WTC11 (cell line): ENCODE data around the gene GNAL. TPM values are rescaled to one million over a fixed set of nuclear protein-coding genes. Genes with fewer than 3 reads are reported as not detected.
A peak's percentile ranks its signal among the peaks of the same experiment; 100 is the strongest.

ENCODE experiments used
- ATAC-seq: fragments of 200-7000 bp; cut with Tn5 transposase; 2 replicates; pipeline ENCODE4 v1.10.0; 2021; ENCODE audit warnings: mild to moderate bottlenecking, moderate library complexity
- CTCF ChIA-PET: fragments of 300-600 bp; sonication (Branson Sonifier 250); formaldehyde crosslinking; loops from one replicate; lab custom pipeline; 2021; ENCODE audit warnings: antibody characterized with exemption; lab: Charles Lee
- POLR2A ChIA-PET: fragments of 350-600 bp; sonication (Branson Sonifier 250); formaldehyde crosslinking; loops from one replicate; lab custom pipeline; 2021; ENCODE audit warnings: antibody characterized with exemption; lab: Charles Lee
- DNase-seq: peaks from one replicate; pipeline ENCODE4 v3.0.0; 2021; ENCODE audit warnings: low spot score
- H3K27ac Mint-ChIP-seq: 2 replicates; pipeline ENCODE4 v1.8.0; 2021; ENCODE audit warnings: mixed read lengths
- H3K27me3 Mint-ChIP-seq: 2 replicates; pipeline ENCODE4 v1.8.0; 2021; ENCODE audit warnings: low read depth, mild to moderate bottlenecking, moderate library complexity, mixed read lengths
- H3K36me3 Mint-ChIP-seq: 2 replicates; pipeline ENCODE4 v1.8.0; 2021; ENCODE audit warnings: mixed read lengths
- H3K4me1 Mint-ChIP-seq: 2 replicates; pipeline ENCODE4 v1.8.0; 2022; ENCODE audit warnings: mixed read lengths
- H3K4me3 Mint-ChIP-seq: 2 replicates; pipeline ENCODE4 v1.8.0; 2021; ENCODE audit warnings: mild to moderate bottlenecking, moderate library complexity, mixed read lengths
- H3K9me3 Mint-ChIP-seq: 2 replicates; pipeline ENCODE4 v1.8.0; 2021; ENCODE audit warnings: mixed read lengths
- AR ChIP-seq: fragments of 250-450 bp; sonication (Bioruptor Pico); IDR thresholded peaks from 2 replicates; pipeline ENCODE4 v1.9.0; 2021; ENCODE audit warnings: mild to moderate bottlenecking
- CBFB ChIP-seq: sonication (generic); formaldehyde crosslinking; IDR thresholded peaks from 2 replicates; pipeline ENCODE4 v1.8.1; 2022; ENCODE audit warnings: mild to moderate bottlenecking, low read depth, missing genetic modification reagents
- CREB1 ChIP-seq: sonication (generic); formaldehyde crosslinking; IDR thresholded peaks from 2 replicates; pipeline ENCODE4 v1.8.0; 2023; ENCODE audit warnings: mild to moderate bottlenecking, missing genetic modification reagents
- E2F1 ChIP-seq: sonication (generic); formaldehyde crosslinking; IDR thresholded peaks from 2 replicates; pipeline ENCODE4 v1.8.0; 2022; ENCODE audit warnings: mild to moderate bottlenecking, missing genetic modification reagents
- E2F5 ChIP-seq: sonication (generic); formaldehyde crosslinking; IDR thresholded peaks from 2 replicates; pipeline ENCODE4 v1.8.1; 2022; ENCODE audit warnings: mild to moderate bottlenecking, moderate library complexity, missing genetic modification reagents
- ERG ChIP-seq: fragments of 250-450 bp; sonication (Bioruptor Pico); IDR thresholded peaks from 2 replicates; pipeline ENCODE4 v1.8.0; 2021; ENCODE audit warnings: mild to moderate bottlenecking
- ETV6 ChIP-seq: sonication (generic); formaldehyde crosslinking; IDR thresholded peaks from 2 replicates; pipeline ENCODE4 v1.8.1; 2022; ENCODE audit warnings: mild to moderate bottlenecking, missing genetic modification reagents
- FOXP1 ChIP-seq: sonication (generic); formaldehyde crosslinking; IDR thresholded peaks from 2 replicates; pipeline ENCODE4 v1.8.0; 2022; ENCODE audit warnings: missing genetic modification reagents, mild to moderate bottlenecking, moderate library complexity, borderline replicate concordance
- FOXP4 ChIP-seq: sonication (generic); formaldehyde crosslinking; IDR thresholded peaks from 2 replicates; pipeline ENCODE4 v1.8.0; 2022; ENCODE audit warnings: mild to moderate bottlenecking, missing genetic modification reagents
- GABPB1 ChIP-seq: sonication (generic); formaldehyde crosslinking; IDR thresholded peaks from 2 replicates; pipeline ENCODE4 v1.8.1; 2023; ENCODE audit warnings: mild to moderate bottlenecking, missing genetic modification reagents
- GTF2I ChIP-seq: fragments of 250-450 bp; sonication (Bioruptor Pico); conservative IDR thresholded peaks from 2 replicates; pipeline ENCODE4 v1.4.0; 2021; ENCODE audit warnings: mild to moderate bottlenecking
- IRF2 ChIP-seq: sonication (generic); formaldehyde crosslinking; IDR thresholded peaks from 2 replicates; pipeline ENCODE4 v1.8.0; 2022; ENCODE audit warnings: low read depth, missing genetic modification reagents, borderline replicate concordance
- MAX ChIP-seq: sonication (generic); formaldehyde crosslinking; IDR thresholded peaks from 2 replicates; pipeline ENCODE4 v1.8.0; 2022; ENCODE audit warnings: mild to moderate bottlenecking, missing genetic modification reagents
- NFE2L1 ChIP-seq: sonication (generic); formaldehyde crosslinking; IDR thresholded peaks from 2 replicates; pipeline ENCODE4 v1.8.1; 2023; ENCODE audit warnings: missing genetic modification reagents
- NR3C1 ChIP-seq: sonication (generic); formaldehyde crosslinking; conservative IDR thresholded peaks from 2 replicates; pipeline ENCODE4 v1.8.1; 2023; ENCODE audit warnings: low read depth, mild to moderate bottlenecking, missing genetic modification reagents
- TEAD1 ChIP-seq: sonication (generic); formaldehyde crosslinking; IDR thresholded peaks from 2 replicates; pipeline ENCODE4 v1.8.0; 2022; ENCODE audit warnings: mild to moderate bottlenecking, missing genetic modification reagents
- ZBTB21 ChIP-seq: sonication (generic); formaldehyde crosslinking; IDR thresholded peaks from 2 replicates; pipeline ENCODE4 v1.8.1; 2023; ENCODE audit warnings: mild to moderate bottlenecking, missing genetic modification reagents, borderline replicate concordance
- ZNF121 ChIP-seq: sonication (generic); formaldehyde crosslinking; IDR thresholded peaks from 2 replicates; pipeline ENCODE4 v1.8.0; 2023; ENCODE audit warnings: missing genetic modification reagents
- ZNF138 ChIP-seq: sonication (generic); formaldehyde crosslinking; conservative IDR thresholded peaks from 2 replicates; pipeline ENCODE4 v1.8.1; 2022; ENCODE audit warnings: mild to moderate bottlenecking, moderate library complexity, missing genetic modification reagents
- ZNF219 ChIP-seq: sonication (generic); formaldehyde crosslinking; IDR thresholded peaks from 2 replicates; pipeline ENCODE4 v1.8.0; 2023; ENCODE audit warnings: missing genetic modification reagents, mild to moderate bottlenecking, borderline replicate concordance
- ZNF232 ChIP-seq: sonication (generic); formaldehyde crosslinking; IDR thresholded peaks from 2 replicates; pipeline ENCODE4 v1.8.0; 2022; ENCODE audit warnings: mild to moderate bottlenecking, missing genetic modification reagents
- ZNF423 ChIP-seq: fragments of 250-450 bp; sonication (Bioruptor Pico); IDR thresholded peaks from 2 replicates; pipeline ENCODE4 v2.1.2; 2022; ENCODE audit warnings: mild to moderate bottlenecking, moderate library complexity
- ZNF532 ChIP-seq: fragments of 250-450 bp; sonication (Bioruptor Pico); IDR thresholded peaks from 2 replicates; pipeline ENCODE4 v1.9.0; 2021; ENCODE audit warnings: mild to moderate bottlenecking, borderline replicate concordance
- total RNA-seq: library from RNA; stranded (reverse); gene quantifications from 3 replicates; pipeline ENCODE4 v1.2.3, GENCODE V29; 2021

The GNAL gene
- total RNA-seq, 1 experiment from 2014 or later: 22.3 TPM

GRCh38 chr18:11831921-11832320 lies 142.9 kb downstream of the GNAL start (continued):
- TF ChIP-seq ZNF219 (CRISPR knock-in tag) (no peak), ZNF138 (CRISPR knock-in tag) (no peak), ZNF121 (CRISPR knock-in tag) (no peak), E2F1 (CRISPR knock-in tag) (no peak), CREB1 (CRISPR knock-in tag) (no peak), NFE2L1 (CRISPR knock-in tag) (no peak)

GRCh38 chr18:11834772-11835171 lies 145.7 kb downstream of the GNAL start:
- H3K27me3 Mint-ChIP-seq: no peaks in the 10 kb centered on the region
- CTCF ChIA-PET: interaction anchor here (0.8 to 1.5 kb wide), 5 partner anchors 74 to 204 kb away, joined by 3 to 5 read pairs (median 4); no protein-coding TSS in a partner anchor
- DNase-seq (no peak), ATAC-seq (no peak)
- H3K9me3 Mint-ChIP-seq: peaks cover 6% of the 10 kb centered on the region
- peaks cover 9% of the 10 kb centered on the region for H3K4me1 Mint-ChIP-seq
- POLR2A ChIA-PET: no interaction called here
- no peak overlapping the region; the same call in 1 of the 2 replicates for H3K27ac Mint-ChIP-seq
- TF ChIP-seq TEAD1 (CRISPR knock-in tag) (no peak), FOXP1 (no peak), ETV6 (CRISPR knock-in tag) (no peak), E2F5 (CRISPR knock-in tag) (no peak), AR (CRISPR knock-in tag) (no peak), GABPB1 (no peak), NR3C1 (no peak), ZNF232 (CRISPR knock-in tag) (no peak)
- peaks cover 5% of the 10 kb centered on the region for H3K36me3 Mint-ChIP-seq
- H3K4me3 Mint-ChIP-seq: no peak overlapping the region

- POLR2A ChIA-PET: interaction anchor here (0.5 to 1.9 kb wide), 4 partner anchors 9 to 156 kb away, joined by 3 to 5 read pairs (median 4); no protein-coding TSS in a partner anchor
- CTCF ChIA-PET: interaction anchor here (0.6 to 2.7 kb wide), 10 partner anchors 8 to 200 kb away, joined by 3 to 10 read pairs (median 3); no protein-coding TSS in a partner anchor
- TF ChIP-seq CBFB (CRISPR knock-in tag) (no peak), ERG (CRISPR knock-in tag) (no peak), ZNF423 (CRISPR knock-in tag) (no peak), MAX (CRISPR knock-in tag) (no peak), FOXP4 (CRISPR knock-in tag) (no peak), ZNF532 (CRISPR knock-in tag) (no peak), ZBTB21 (no peak), GTF2I (CRISPR knock-in tag) (no peak), IRF2 (CRISPR knock-in tag) (no peak)
These were observed 150.5 kb downstream of the GNAL start for GRCh38 chr18:11839556-11839955.

More at GRCh38 chr18:11839556-11839955, 150.5 kb downstream of the GNAL start:
- ATAC-seq (no peak), DNase-seq (no peak)
- Mint-ChIP-seq H3K36me3 (no peaks in the 10 kb centered on the region), H3K27ac (peak overlapping the region; percentile 36; the same call in 1 of the 2 replicates), H3K4me1 (peaks cover 7% of the 10 kb centered on the region), H3K27me3 (no peaks in the 10 kb centered on the region), H3K4me3 (no peak overlapping the region), H3K9me3 (no peaks in the 10 kb centered on the region)
